ENCODE data around the gene SH3TC1. TPM values are rescaled to one million over a fixed set of nuclear protein-coding genes. Genes with fewer than 3 reads are reported as not detected.

The SH3TC1 gene
- total RNA-seq, 1 donor from 2014 or later = 20.9 TPM

- intact Hi-C loops (cut with micrococcal nuclease) = loop anchor here (1.0 to 10.0 kb wide), 3 partner anchors 66 to 352 kb away; partner anchors contain the start of gene CPZ
- H3K27me3 Mint-ChIP-seq = no peaks in the 10 kb centered on the region
- H3K4me3 Mint-ChIP-seq = no peak overlapping the region
- no peak for DNase-seq
- no peaks in the 10 kb centered on the region for H3K9me3 Mint-ChIP-seq
- no peak overlapping the region for H3K27ac Mint-ChIP-seq
- peaks cover 6% of the 10 kb centered on the region for H3K36me3 Mint-ChIP-seq (ENCODE audit: low read depth)
- H3K4me1 Mint-ChIP-seq = no peaks in the 10 kb centered on the region
Measured at GRCh38 chr4:8242782-8243560, 43.9 kb downstream of the SH3TC1 start.

DNA sequence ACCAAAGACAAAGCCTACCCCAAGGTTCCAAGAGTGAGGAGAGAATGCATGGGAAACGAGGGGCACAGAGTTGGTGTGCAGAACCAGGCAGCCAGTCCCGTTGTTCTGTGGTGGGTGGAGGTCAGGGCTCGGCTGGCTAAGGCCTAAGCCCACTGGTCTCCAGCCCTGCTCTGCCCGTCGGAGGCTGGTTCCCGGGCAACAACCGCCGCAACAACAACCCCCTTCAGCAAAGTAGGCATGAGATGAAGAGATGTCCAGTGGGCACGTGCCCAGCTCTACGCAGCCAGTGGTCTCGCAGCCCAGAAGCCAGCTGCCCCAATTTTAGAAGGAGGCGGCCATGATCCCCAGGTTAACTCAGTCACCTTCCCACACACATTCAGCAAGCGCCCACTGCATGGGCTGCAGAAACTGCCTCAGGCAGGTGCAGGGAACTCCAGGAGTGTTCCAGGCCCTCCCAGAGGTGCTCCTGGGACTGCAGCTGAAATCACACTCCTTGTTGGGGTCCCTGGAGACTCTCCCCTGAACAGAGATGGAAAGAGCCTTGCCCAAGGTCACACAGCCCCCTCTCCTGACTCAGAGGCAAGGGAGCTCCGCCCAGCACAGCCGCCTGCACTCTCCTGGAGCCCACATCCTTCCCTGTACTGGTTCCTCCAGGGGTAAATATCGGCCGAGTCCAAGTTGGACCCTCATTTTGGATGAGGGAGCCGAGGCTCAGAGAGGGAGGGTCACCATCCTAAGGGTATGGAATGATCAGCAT is 45.1 kb downstream of the SH3TC1 start:
- intact Hi-C loops (cut with micrococcal nuclease) = loop anchor here (10.0 kb wide), 1 partner anchor 351 kb away; the partner anchor contains the start of gene CPZ
- Mint-ChIP-seq H3K27me3 (no peaks in the 10 kb centered on the region), H3K4me1 (no peaks in the 10 kb centered on the region), H3K27ac (no peak overlapping the region), H3K9me3 (no peaks in the 10 kb centered on the region), H3K4me3 (no peak overlapping the region), H3K36me3 (ENCODE audit: low read depth) (peaks cover 4% of the 10 kb centered on the region)
- DNase-seq = no peak

DNA sequence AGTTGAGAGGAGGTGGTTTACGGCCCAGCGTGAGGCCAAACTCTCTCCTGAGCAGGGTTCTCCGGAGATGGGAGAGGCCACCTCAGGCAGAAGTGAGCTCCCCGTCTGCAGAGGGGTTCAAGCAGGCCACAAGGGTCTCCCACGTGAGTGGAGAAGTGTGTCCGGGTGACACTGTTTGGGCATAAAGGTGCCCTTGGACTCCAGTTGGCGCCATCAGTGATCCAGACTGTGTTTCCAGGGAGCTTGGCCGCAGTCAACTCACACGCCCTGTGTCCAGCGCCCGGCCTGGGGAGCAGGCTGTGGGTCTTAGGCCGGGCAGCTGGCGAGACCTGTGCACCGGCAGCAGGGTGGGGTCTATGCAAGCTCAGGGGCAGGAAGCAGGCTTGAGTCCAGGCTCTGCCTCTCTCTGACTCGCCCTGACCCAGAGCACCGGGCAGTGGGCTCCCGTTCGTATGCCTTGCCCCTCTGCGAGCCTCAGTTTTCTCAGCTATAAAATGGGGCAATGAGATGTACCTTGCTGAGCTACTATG is 45.9 kb downstream of the SH3TC1 start:
- H3K27ac Mint-ChIP-seq = no peak overlapping the region
- no peak for DNase-seq
- H3K4me3 Mint-ChIP-seq = no peak overlapping the region
- peaks cover 1% of the 10 kb centered on the region for H3K36me3 Mint-ChIP-seq (ENCODE audit: low read depth)
- no peaks in the 10 kb centered on the region for H3K27me3 Mint-ChIP-seq
- H3K9me3 Mint-ChIP-seq = no peaks in the 10 kb centered on the region
- no peaks in the 10 kb centered on the region for H3K4me1 Mint-ChIP-seq
- intact Hi-C loops (cut with micrococcal nuclease) = loop anchor here (10.0 kb wide), 1 partner anchor 350 kb away; the partner anchor contains the start of gene CPZ

GRCh38 chr4:8245884-8246833 is 47.1 kb downstream of the SH3TC1 start:
- no peaks in the 10 kb centered on the region for H3K36me3 Mint-ChIP-seq (ENCODE audit: low read depth)
- no peak overlapping the region for H3K4me3 Mint-ChIP-seq
- H3K27ac Mint-ChIP-seq = no peak overlapping the region
- no peaks in the 10 kb centered on the region for H3K4me1 Mint-ChIP-seq
- DNase-seq = no peak
- no peaks in the 10 kb centered on the region for H3K27me3 Mint-ChIP-seq
- H3K9me3 Mint-ChIP-seq = no peaks in the 10 kb centered on the region
- intact Hi-C loops (cut with micrococcal nuclease) = loop anchor here (10.0 kb wide), 1 partner anchor 349 kb away; the partner anchor contains the start of gene CPZ

- Mint-ChIP-seq H3K4me1 (no peaks in the 10 kb centered on the region), H3K27me3 (no peaks in the 10 kb centered on the region), H3K9me3 (no peaks in the 10 kb centered on the region), H3K4me3 (no peak overlapping the region), H3K27ac (no peak overlapping the region), H3K36me3 (ENCODE audit: low read depth) (no peaks in the 10 kb centered on the region)
- DNase-seq = no peak
- intact Hi-C loops (cut with micrococcal nuclease) = loop anchor here (10.0 kb wide), 1 partner anchor 348 kb away; the partner anchor contains the start of gene CPZ
Measured at GRCh38 chr4:8247047-8247930, 48.2 kb downstream of the SH3TC1 start.

GRCh38 chr4:8248091-8248490 is 49.0 kb downstream of the SH3TC1 start:
- DNase-seq = no peak
- Mint-ChIP-seq H3K4me1 (no peaks in the 10 kb centered on the region), H3K27ac (no peak overlapping the region), H3K9me3 (no peaks in the 10 kb centered on the region), H3K36me3 (ENCODE audit: low read depth) (no peaks in the 10 kb centered on the region), H3K4me3 (no peak overlapping the region), H3K27me3 (no peaks in the 10 kb centered on the region)
- intact Hi-C loops (cut with micrococcal nuclease) = loop anchor here (10.0 kb wide), 1 partner anchor 347 kb away; the partner anchor contains the start of gene CPZ

DNA sequence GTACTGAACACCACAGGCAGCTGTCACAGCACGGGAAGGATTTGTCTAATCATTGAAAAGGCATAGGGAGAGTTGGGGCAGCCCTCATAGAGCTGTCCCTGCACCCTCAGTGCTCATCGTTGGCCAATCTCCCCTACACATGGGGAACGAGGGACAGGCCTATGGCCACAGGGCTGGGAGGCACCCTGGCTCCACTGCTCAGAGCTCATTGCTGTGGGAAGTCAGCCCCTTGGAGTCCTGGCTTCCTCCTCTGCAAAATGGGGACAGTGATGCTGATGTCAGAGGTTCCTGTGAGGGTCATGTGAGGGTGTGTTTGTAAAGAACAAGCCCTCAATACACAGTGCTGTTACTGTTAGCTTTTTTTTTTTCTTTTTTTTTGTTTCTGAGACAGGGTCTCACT is 51.1 kb downstream of the SH3TC1 start:
- intact Hi-C loops (cut with micrococcal nuclease) = no loop called here
- Mint-ChIP-seq H3K27me3 (no peaks in the 10 kb centered on the region), H3K4me3 (no peak overlapping the region), H3K36me3 (ENCODE audit: low read depth) (no peaks in the 10 kb centered on the region), H3K27ac (no peak overlapping the region), H3K9me3 (no peaks in the 10 kb centered on the region), H3K4me1 (no peaks in the 10 kb centered on the region)
- DNase-seq = no peak

DNA sequence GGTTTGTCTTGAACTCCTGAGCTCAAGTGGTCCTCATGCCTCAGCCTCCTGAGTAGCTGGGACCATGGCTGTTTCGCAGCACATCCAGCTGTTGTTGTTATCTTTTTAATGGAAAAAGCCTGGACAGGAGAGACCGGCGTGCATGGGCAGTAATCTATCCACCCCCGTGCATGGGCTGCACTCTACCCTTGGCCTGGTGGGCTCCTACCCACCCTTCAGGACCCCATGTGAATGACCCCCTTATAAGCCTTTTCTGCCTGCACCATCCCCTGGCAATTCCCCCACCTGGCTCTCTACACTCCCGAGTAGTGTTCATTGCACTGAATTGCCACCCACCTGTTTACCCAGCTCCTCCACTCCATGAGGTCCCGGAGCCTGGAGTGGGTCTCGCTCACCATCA is 51.5 kb downstream of the SH3TC1 start:
- no peak for DNase-seq
- Mint-ChIP-seq H3K36me3 (ENCODE audit: low read depth) (no peaks in the 10 kb centered on the region), H3K4me3 (no peak overlapping the region), H3K9me3 (no peaks in the 10 kb centered on the region), H3K4me1 (no peaks in the 10 kb centered on the region), H3K27me3 (no peaks in the 10 kb centered on the region), H3K27ac (no peak overlapping the region)
- intact Hi-C loops (cut with micrococcal nuclease) = no loop called here

- H3K36me3 Mint-ChIP-seq (ENCODE audit: low read depth) = no peaks in the 10 kb centered on the region
Measured at GRCh38 chr4:8251110-8251883, 52.2 kb downstream of the SH3TC1 start.

DNA sequence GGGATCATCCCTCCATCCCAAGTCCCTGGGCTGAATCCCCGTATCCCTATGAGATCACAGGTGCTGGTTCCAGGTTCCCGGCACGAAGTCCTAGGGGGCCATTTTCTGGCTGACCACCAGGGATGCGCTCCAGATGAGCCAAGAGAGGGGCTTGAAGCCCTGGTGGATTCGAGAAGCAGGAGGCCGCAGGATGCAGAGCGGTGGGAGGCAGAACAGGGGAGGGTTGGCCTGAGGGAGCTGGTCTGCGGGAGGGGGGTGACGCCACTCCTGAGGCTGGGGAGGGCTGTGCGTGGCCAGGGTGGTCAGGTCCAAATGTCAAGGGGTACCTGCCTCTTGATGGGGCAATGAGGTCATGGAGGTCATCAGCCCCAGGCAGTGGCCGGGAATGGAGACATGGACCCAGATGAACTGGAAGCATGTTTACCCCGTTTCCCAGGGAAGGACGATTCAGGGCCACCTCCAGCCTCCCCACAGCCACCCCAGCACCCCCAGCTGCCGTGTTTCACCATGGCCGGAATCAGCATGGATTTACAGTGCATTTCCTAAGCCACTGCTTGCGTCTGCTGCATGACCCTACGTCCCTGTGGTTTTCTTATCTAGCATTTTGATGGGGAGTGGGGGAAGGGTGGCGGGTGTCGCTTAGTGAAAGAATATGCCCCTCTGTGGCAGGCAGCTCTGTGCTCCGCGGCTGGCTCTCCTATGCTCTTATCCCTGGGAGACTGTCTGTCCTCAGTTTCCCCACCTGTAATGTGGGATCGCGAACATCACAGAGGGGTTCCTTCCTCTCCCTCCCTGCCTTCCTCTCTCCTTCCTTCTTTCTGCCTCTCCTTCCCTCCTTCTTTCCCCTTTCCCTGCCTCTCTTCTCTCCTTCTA is 53.4 kb downstream of the SH3TC1 start:
- Mint-ChIP-seq H3K27ac (no peak overlapping the region), H3K36me3 (ENCODE audit: low read depth) (no peaks in the 10 kb centered on the region), H3K27me3 (no peaks in the 10 kb centered on the region), H3K9me3 (no peaks in the 10 kb centered on the region), H3K4me1 (no peaks in the 10 kb centered on the region), H3K4me3 (no peak overlapping the region)
- DNase-seq = no peak
- intact Hi-C loops (cut with micrococcal nuclease) = no loop called here

More at GRCh38 chr4:8251110-8251883, 52.2 kb downstream of the SH3TC1 start:
- H3K27ac Mint-ChIP-seq = no peak overlapping the region
- H3K27me3 Mint-ChIP-seq = no peaks in the 10 kb centered on the region
- H3K4me3 Mint-ChIP-seq = no peak overlapping the region
- intact Hi-C loops (cut with micrococcal nuclease) = no loop called here
- H3K4me1 Mint-ChIP-seq = no peaks in the 10 kb centered on the region
- no peak for DNase-seq
- H3K9me3 Mint-ChIP-seq = no peaks in the 10 kb centered on the region

DNA sequence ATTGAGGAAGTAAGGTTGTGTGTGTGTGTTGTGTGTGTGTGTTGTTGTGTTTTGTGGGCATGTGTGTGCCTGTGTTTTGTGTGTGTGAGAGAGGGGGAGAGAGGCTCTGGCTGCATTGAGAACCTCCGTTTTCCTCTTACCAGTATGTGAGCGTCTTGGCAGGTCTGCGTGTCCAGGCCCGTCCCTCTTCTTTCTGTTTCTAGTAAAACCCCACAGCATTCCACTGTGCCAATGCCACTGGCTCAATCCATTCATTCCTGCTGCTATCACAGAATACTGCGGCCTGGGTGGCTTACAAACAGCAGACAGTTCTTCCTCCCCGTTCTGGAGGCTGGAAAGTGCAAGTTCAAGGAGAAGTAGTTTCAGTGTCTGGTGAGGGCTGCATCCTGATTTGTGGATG is 55.0 kb downstream of the SH3TC1 start:
- DNase-seq = no peak
- no peaks in the 10 kb centered on the region for H3K27me3 Mint-ChIP-seq
- H3K9me3 Mint-ChIP-seq = no peaks in the 10 kb centered on the region
- no peak overlapping the region for H3K27ac Mint-ChIP-seq
- H3K36me3 Mint-ChIP-seq (ENCODE audit: low read depth) = no peaks in the 10 kb centered on the region
- intact Hi-C loops (cut with micrococcal nuclease) = no loop called here
- H3K4me1 Mint-ChIP-seq = no peaks in the 10 kb centered on the region
- H3K4me3 Mint-ChIP-seq = no peak overlapping the region
